ENCODE measurements around the gene LRP1B.

Gene LRP1B

GRCh38 chr2:141906678-141907077 lies 224.1 kb downstream of the LRP1B start:
- H2AFZ ChIP-seq (ENCODE audit: low read depth, low read length): no peak overlapping the region
- no peaks in the 10 kb centered on the region for H3K27me3 ChIP-seq (ENCODE audit: insufficient read depth, low read length, poor library complexity)
- H3K9ac ChIP-seq (ENCODE audit: low read depth, low read length): no peak overlapping the region
- H3K4me3 ChIP-seq (ENCODE audit: low read depth in 1 of 2, low read length in 2 of 2): no peak overlapping the region
- H3K4me1 ChIP-seq (ENCODE audit: insufficient read depth, low read length): no peaks in the 10 kb centered on the region
- DNase-seq (no peak), ATAC-seq (ENCODE audit: insufficient read depth, low read depth) (no peak)
- H3K79me2 ChIP-seq (ENCODE audit: insufficient read depth, low read length): no peaks in the 10 kb centered on the region
- no peaks in the 10 kb centered on the region for H4K20me1 ChIP-seq (ENCODE audit: insufficient read depth, low read length)
- no peak overlapping the region for H3K4me2 ChIP-seq (ENCODE audit: insufficient read depth, low read length)
- TF ChIP-seq EZH2 (IDR thresholded peaks at IDR 0.05; ENCODE audit: borderline replicate concordance, low read depth, low read length, severe bottlenecking) (no peak), CTCF (IDR thresholded peaks at IDR 0.05; ENCODE audit: borderline replicate concordance, extremely low read depth, low read length, poor library complexity, severe bottlenecking) (no peak)
- H3K27ac ChIP-seq (ENCODE audit: low read length): no peak overlapping the region
- H3K9me3 ChIP-seq (ENCODE audit: insufficient read depth, low read length, severe bottlenecking): no peaks in the 10 kb centered on the region
- no peaks in the 10 kb centered on the region for H3K36me3 ChIP-seq (ENCODE audit: insufficient read depth, low read length)

- Histone ChIP-seq H2AFZ (ENCODE audit: low read depth, low read length) (no peak overlapping the region), H3K27ac (ENCODE audit: low read length) (no peak overlapping the region), H3K9ac (ENCODE audit: low read depth, low read length) (no peak overlapping the region), H3K9me3 (ENCODE audit: insufficient read depth, low read length, severe bottlenecking) (no peaks in the 10 kb centered on the region), H3K4me3 (ENCODE audit: low read depth in 1 of 2, low read length in 2 of 2) (no peak overlapping the region), H3K27me3 (ENCODE audit: insufficient read depth, low read length, poor library complexity) (no peaks in the 10 kb centered on the region), H3K4me2 (ENCODE audit: insufficient read depth, low read length) (no peak overlapping the region), H3K79me2 (ENCODE audit: insufficient read depth, low read length) (no peaks in the 10 kb centered on the region), H4K20me1 (ENCODE audit: insufficient read depth, low read length) (no peaks in the 10 kb centered on the region), H3K4me1 (ENCODE audit: insufficient read depth, low read length) (no peaks in the 10 kb centered on the region), H3K36me3 (ENCODE audit: insufficient read depth, low read length) (no peaks in the 10 kb centered on the region)
- DNase-seq (no peak), ATAC-seq (ENCODE audit: insufficient read depth, low read depth) (no peak)
- TF ChIP-seq CTCF (IDR thresholded peaks at IDR 0.05; ENCODE audit: borderline replicate concordance, extremely low read depth, low read length, poor library complexity, severe bottlenecking) (no peak), EZH2 (IDR thresholded peaks at IDR 0.05; ENCODE audit: borderline replicate concordance, low read depth, low read length, severe bottlenecking) (no peak)
Measured at GRCh38 chr2:141900826-141901225, 230.0 kb downstream of the LRP1B start.

GRCh38 chr2:141899740-141900139 lies 231.1 kb downstream of the LRP1B start:
- H3K4me3 ChIP-seq (ENCODE audit: low read depth in 1 of 2, low read length in 2 of 2): no peak overlapping the region
- H2AFZ ChIP-seq (ENCODE audit: low read depth, low read length): no peak overlapping the region

More at GRCh38 chr2:141899740-141900139, 231.1 kb downstream of the LRP1B start:
- Histone ChIP-seq H3K36me3 (ENCODE audit: insufficient read depth, low read length) (no peaks in the 10 kb centered on the region), H3K9me3 (ENCODE audit: insufficient read depth, low read length, severe bottlenecking) (no peaks in the 10 kb centered on the region), H3K4me1 (ENCODE audit: insufficient read depth, low read length) (no peaks in the 10 kb centered on the region), H3K27ac (ENCODE audit: low read length) (no peak overlapping the region), H4K20me1 (ENCODE audit: insufficient read depth, low read length) (no peaks in the 10 kb centered on the region), H3K9ac (ENCODE audit: low read depth, low read length) (no peak overlapping the region), H3K27me3 (ENCODE audit: insufficient read depth, low read length, poor library complexity) (no peaks in the 10 kb centered on the region), H3K4me2 (ENCODE audit: insufficient read depth, low read length) (no peak overlapping the region), H3K79me2 (ENCODE audit: insufficient read depth, low read length) (no peaks in the 10 kb centered on the region)
- ATAC-seq (ENCODE audit: insufficient read depth, low read depth): no peak
- TF ChIP-seq CTCF (IDR thresholded peaks at IDR 0.05; ENCODE audit: borderline replicate concordance, extremely low read depth, low read length, poor library complexity, severe bottlenecking) (no peak), EZH2 (IDR thresholded peaks at IDR 0.05; ENCODE audit: borderline replicate concordance, low read depth, low read length, severe bottlenecking) (no peak)
- DNase-seq: no peak

Data from DND-41 (cell line).